H9 (cell line): ENCODE measurements around the gene KCNJ16. TPM values are rescaled to one million over a fixed set of nuclear protein-coding genes. Genes with fewer than 3 reads are reported as not detected.

Experiments
- DNase-seq: peaks from one replicate; pipeline ENCODE4 v3.0.0-alpha.2; 2017
- H2AFZ ChIP-seq: one replicate; pipeline ENCODE4 v1.6.1; 2013; ENCODE audit warnings: mild to moderate bottlenecking, low read length, control low read depth, moderate library complexity
- H2AK5ac ChIP-seq: 2 replicates; pipeline ENCODE4 v1.6.1; 2013; ENCODE audit warnings: low read length, control low read depth, mixed read lengths; ENCODE audit not compliant: insufficient read length
- H2BK120ac ChIP-seq: one replicate; pipeline ENCODE4 v1.6.1; 2013; ENCODE audit warnings: low read depth, mild to moderate bottlenecking, low read length, control low read depth, inconsistent platforms; ENCODE audit not compliant: poor library complexity, severe bottlenecking
- H2BK12ac ChIP-seq: 2 replicates; pipeline ENCODE4 v1.6.1; 2013; ENCODE audit warnings: low read length, control low read depth, mixed read lengths, low read depth; ENCODE audit not compliant: insufficient read length
- H2BK15ac ChIP-seq: 2 replicates; pipeline ENCODE4 v1.6.1; 2013; ENCODE audit warnings: low read depth, low read length, control low read depth
- H2BK20ac ChIP-seq: one replicate; pipeline ENCODE4 v1.6.1; 2013; ENCODE audit warnings: low read depth, mild to moderate bottlenecking, low read length, control low read depth, inconsistent platforms; ENCODE audit not compliant: poor library complexity, severe bottlenecking
- H2BK5ac ChIP-seq: 2 replicates; pipeline ENCODE4 v1.6.1; 2013; ENCODE audit warnings: low read length, control low read depth, mixed read lengths; ENCODE audit not compliant: insufficient read length
- H3K14ac ChIP-seq: 2 replicates; pipeline ENCODE4 v1.6.1; 2013; ENCODE audit warnings: low read length, control low read depth; ENCODE audit not compliant: insufficient read depth
- H3K18ac ChIP-seq: 2 replicates; pipeline ENCODE4 v1.6.1; 2013; ENCODE audit warnings: low read depth, mild to moderate bottlenecking, mixed read lengths, low read length, control low read depth; ENCODE audit not compliant: insufficient read length
- H3K23ac ChIP-seq: 2 replicates; pipeline ENCODE4 v1.6.1; 2013; ENCODE audit warnings: low read length, control low read depth, mixed read lengths, low read depth; ENCODE audit not compliant: insufficient read length
- H3K23me2 ChIP-seq: 2 replicates; pipeline ENCODE4 v1.6.1; 2013; ENCODE audit warnings: low read depth, mild to moderate bottlenecking, mixed read lengths, low read length, control low read depth; ENCODE audit not compliant: insufficient read length, poor library complexity, severe bottlenecking
- H3K27ac ChIP-seq: 2 replicates; pipeline ENCODE4 v1.5.1; 2013; ENCODE audit warnings: low read length, control low read depth, mixed read lengths, low read depth; ENCODE audit not compliant: insufficient read length
- H3K27me3 ChIP-seq: 2 replicates; pipeline ENCODE4 v1.6.1; 2013; ENCODE audit warnings: low read length, control low read depth, inconsistent platforms; ENCODE audit not compliant: insufficient read depth
- H3K4ac ChIP-seq: 2 replicates; pipeline ENCODE4 v1.6.1; 2013; ENCODE audit warnings: low read depth, mild to moderate bottlenecking, control low read depth, inconsistent platforms, low read length, moderate library complexity
- H3K4me1 ChIP-seq: 2 replicates; pipeline ENCODE4 v1.6.1; 2013; ENCODE audit warnings: low read length, control low read depth, inconsistent platforms; ENCODE audit not compliant: insufficient read depth
- H3K4me2 ChIP-seq: 2 replicates; pipeline ENCODE4 v1.6.1; 2013; ENCODE audit warnings: low read length, control low read depth, mixed read lengths; ENCODE audit not compliant: insufficient read length, insufficient read depth
- H3K56ac ChIP-seq: 2 replicates; pipeline ENCODE4 v1.6.1; 2013; ENCODE audit warnings: low read depth, mild to moderate bottlenecking, mixed read lengths, low read length, control low read depth; ENCODE audit not compliant: insufficient read length
- H3K79me1 ChIP-seq: 2 replicates; pipeline ENCODE4 v1.6.1; 2013; ENCODE audit warnings: low read depth, mild to moderate bottlenecking, moderate library complexity, low read length, control low read depth, inconsistent platforms; ENCODE audit not compliant: insufficient read depth, poor library complexity, severe bottlenecking
- H3K79me2 ChIP-seq: 2 replicates; pipeline ENCODE4 v1.6.1; 2013; ENCODE audit warnings: low read length, control low read depth, inconsistent platforms; ENCODE audit not compliant: insufficient read depth
- H3K9ac ChIP-seq: 2 replicates; pipeline ENCODE4 v1.6.1; 2013; ENCODE audit warnings: low read length, control low read depth, mixed read lengths; ENCODE audit not compliant: insufficient read length; ENCODE audit errors: extremely low read depth
- H3K9me3 ChIP-seq: one replicate; pipeline ENCODE4 v1.6.1; 2013; ENCODE audit warnings: low read depth, low read length, inconsistent platforms; ENCODE audit not compliant: control insufficient read depth
- H3T11ph ChIP-seq: one replicate; pipeline ENCODE4 v1.6.1; 2013; ENCODE audit warnings: mild to moderate bottlenecking, low read length, control low read depth, inconsistent platforms
- H4K20me1 ChIP-seq: one replicate; pipeline ENCODE4 v1.6.1; 2013; ENCODE audit not compliant: control insufficient read depth, insufficient read length, insufficient read depth
- H4K5ac ChIP-seq: 2 replicates; pipeline ENCODE4 v1.6.1; 2013; ENCODE audit warnings: low read depth, mild to moderate bottlenecking, mixed read lengths, low read length, control low read depth; ENCODE audit not compliant: insufficient read length
- H4K8ac ChIP-seq: replicated peaks from 2 replicates; pipeline ENCODE4 v1.6.1; 2013; ENCODE audit warnings: low read length, control low read depth, mixed read lengths, low read depth; ENCODE audit not compliant: insufficient read length
- H4K91ac ChIP-seq: 2 replicates; pipeline ENCODE4 v1.6.1; 2013; ENCODE audit warnings: low read depth, mild to moderate bottlenecking, moderate library complexity, mixed read lengths, low read length, control low read depth; ENCODE audit not compliant: insufficient read length
- H3K27ac Mint-ChIP-seq, 3 experiments: 2 replicates in 2 of 3; 3 replicates in 1 of 3; pipeline ENCODE4 v1.8.0; 2020 to 2021; ENCODE audit warnings: mixed read lengths in 3 of 3, mild to moderate bottlenecking in 1 of 3, moderate library complexity in 1 of 3
- H3K27me3 Mint-ChIP-seq: 2 replicates; pipeline ENCODE4 v1.8.0; 2021; ENCODE audit warnings: low read depth, mild to moderate bottlenecking, moderate library complexity, mixed read lengths
- H3K36me3 Mint-ChIP-seq, 3 experiments: 2 replicates in 2 of 3; 3 replicates in 1 of 3; pipeline ENCODE4 v1.8.0; 2020 to 2021; ENCODE audit warnings: low read depth in 3 of 3, mixed read lengths in 3 of 3; ENCODE audit not compliant: insufficient read depth in 1 of 3
- H3K4me1 Mint-ChIP-seq, 2 experiments: 2 replicates each; pipeline ENCODE4 v1.8.0; 2020; ENCODE audit warnings: mixed read lengths in 2 of 2
- H3K4me3 Mint-ChIP-seq, 2 experiments: 2 replicates in 1 of 2; 3 replicates in 1 of 2; pipeline ENCODE4 v1.8.0; 2020 to 2021; ENCODE audit warnings: mild to moderate bottlenecking in 2 of 2, mixed read lengths in 2 of 2, moderate library complexity in 1 of 2
- H3K9me3 Mint-ChIP-seq, 2 experiments: 2 replicates in 1 of 2; 3 replicates in 1 of 2; pipeline ENCODE4 v1.8.0; 2020; ENCODE audit warnings: mild to moderate bottlenecking in 2 of 2, mixed read lengths in 2 of 2, moderate library complexity in 1 of 2
- WGBS: extraction: QIAGEN DNeasy Blood & Tissue Kit; methylation state at CpG from one replicate; pipeline ENCODE4 v1.1.7; 2013; ENCODE audit warnings: missing lambda C conversion rate, low lambda C conversion rate, mixed read lengths; ENCODE audit not compliant: insufficient read length; ENCODE audit errors: extremely low coverage; 5-methylcytosine and 5-hydroxymethylcytosine counted together
- total RNA-seq: library from RNA; stranded (reverse); gene quantifications from 2 replicates; pipeline ENCODE4 v1.2.1, GENCODE V29; 2021
- TF ChIP-seq, protein P1 (sequence below): fragments of 200-600 bp; sonication (generic); conservative IDR thresholded peaks from 3 replicates; pipeline ENCODE4 v1.8.0; 2021; ENCODE audit warnings: antibody characterized with exemption, mild to moderate bottlenecking

KCNJ16 gene
- total RNA-seq, 1 experiment from 2014 or later, result not detected

DNA sequence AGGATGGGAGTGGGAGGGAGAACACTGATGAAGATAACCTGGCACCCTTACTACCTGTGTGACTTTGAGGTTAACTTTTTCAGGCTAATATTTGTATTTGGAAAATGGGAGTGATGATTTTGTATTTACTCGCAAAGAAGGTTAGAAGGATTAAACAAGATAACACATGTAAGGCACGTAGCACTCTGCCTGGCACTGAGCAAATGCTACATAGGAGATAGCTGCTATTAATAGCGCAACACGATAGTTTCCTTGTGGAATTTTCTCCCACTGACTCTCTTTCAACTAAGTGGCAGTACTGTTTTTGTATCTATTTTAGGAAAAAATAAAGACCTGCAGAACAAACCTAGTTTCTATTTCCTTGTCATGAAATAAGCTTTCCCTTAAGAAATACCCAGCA is 15.4 kb upstream of the KCNJ16 start:
- Histone ChIP-seq H3K27me3 (no peaks in the 10 kb centered on the region), H3K56ac (no peak overlapping the region), H3K79me2 (no peaks in the 10 kb centered on the region), H2BK5ac (no peak overlapping the region), H2BK15ac (no peak overlapping the region), H4K5ac (no peak overlapping the region), H3K23ac (no peak overlapping the region), H3K23me2 (no peaks in the 10 kb centered on the region), H2AFZ (no peak overlapping the region), H2BK12ac (no peak overlapping the region), H3K9me3 (no peaks in the 10 kb centered on the region), H3K18ac (no peak overlapping the region), H4K20me1 (no peaks in the 10 kb centered on the region), H2AK5ac (no peak overlapping the region), H3K4ac (no peak overlapping the region), H3K14ac (no peak overlapping the region), H3K4me2 (no peak overlapping the region), H4K91ac (no peak overlapping the region), H4K8ac (no peak overlapping the region), H3K27ac (no peak overlapping the region), H3K9ac (no peak overlapping the region), H3T11ph (no peak overlapping the region), H3K79me1 (no peaks in the 10 kb centered on the region), H2BK120ac (no peak overlapping the region), H3K4me1 (no peaks in the 10 kb centered on the region; the same call in 1 of the 2 replicates), H2BK20ac (no peak overlapping the region)
- H3K9me3 Mint-ChIP-seq, result no peaks in the 10 kb centered on the region
- TF ChIP-seq, protein P1, sequence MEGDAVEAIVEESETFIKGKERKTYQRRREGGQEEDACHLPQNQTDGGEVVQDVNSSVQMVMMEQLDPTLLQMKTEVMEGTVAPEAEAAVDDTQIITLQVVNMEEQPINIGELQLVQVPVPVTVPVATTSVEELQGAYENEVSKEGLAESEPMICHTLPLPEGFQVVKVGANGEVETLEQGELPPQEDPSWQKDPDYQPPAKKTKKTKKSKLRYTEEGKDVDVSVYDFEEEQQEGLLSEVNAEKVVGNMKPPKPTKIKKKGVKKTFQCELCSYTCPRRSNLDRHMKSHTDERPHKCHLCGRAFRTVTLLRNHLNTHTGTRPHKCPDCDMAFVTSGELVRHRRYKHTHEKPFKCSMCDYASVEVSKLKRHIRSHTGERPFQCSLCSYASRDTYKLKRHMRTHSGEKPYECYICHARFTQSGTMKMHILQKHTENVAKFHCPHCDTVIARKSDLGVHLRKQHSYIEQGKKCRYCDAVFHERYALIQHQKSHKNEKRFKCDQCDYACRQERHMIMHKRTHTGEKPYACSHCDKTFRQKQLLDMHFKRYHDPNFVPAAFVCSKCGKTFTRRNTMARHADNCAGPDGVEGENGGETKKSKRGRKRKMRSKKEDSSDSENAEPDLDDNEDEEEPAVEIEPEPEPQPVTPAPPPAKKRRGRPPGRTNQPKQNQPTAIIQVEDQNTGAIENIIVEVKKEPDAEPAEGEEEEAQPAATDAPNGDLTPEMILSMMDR, result no peak
- no peaks in the 10 kb centered on the region for H3K36me3 Mint-ChIP-seq
- peaks cover 8 to 9% of the 10 kb centered on the region in 2 experiments for H3K4me1 Mint-ChIP-seq
- no peak overlapping the region for H3K4me3 Mint-ChIP-seq
- no CpG with 5 or more reads among the region's 4 CpGs for WGBS
- no peak for DNase-seq
- no peak overlapping the region for H3K27ac Mint-ChIP-seq
- H3K27me3 Mint-ChIP-seq, result no peaks in the 10 kb centered on the region
